ENCODE measurements around the gene C1QTNF1. TPM values are rescaled to one million over a fixed set of nuclear protein-coding genes. Genes with fewer than 3 reads are reported as not detected.
A peak's percentile ranks its signal among the peaks of the same experiment; 100 is the strongest.

C1QTNF1 gene
- total and polyA plus RNA-seq, 9 of the 15 experiments (the other 6 are each of a cell fraction or from before 2014, with no cell fraction given): 0.09 TPM; not detected in 8

DNA sequence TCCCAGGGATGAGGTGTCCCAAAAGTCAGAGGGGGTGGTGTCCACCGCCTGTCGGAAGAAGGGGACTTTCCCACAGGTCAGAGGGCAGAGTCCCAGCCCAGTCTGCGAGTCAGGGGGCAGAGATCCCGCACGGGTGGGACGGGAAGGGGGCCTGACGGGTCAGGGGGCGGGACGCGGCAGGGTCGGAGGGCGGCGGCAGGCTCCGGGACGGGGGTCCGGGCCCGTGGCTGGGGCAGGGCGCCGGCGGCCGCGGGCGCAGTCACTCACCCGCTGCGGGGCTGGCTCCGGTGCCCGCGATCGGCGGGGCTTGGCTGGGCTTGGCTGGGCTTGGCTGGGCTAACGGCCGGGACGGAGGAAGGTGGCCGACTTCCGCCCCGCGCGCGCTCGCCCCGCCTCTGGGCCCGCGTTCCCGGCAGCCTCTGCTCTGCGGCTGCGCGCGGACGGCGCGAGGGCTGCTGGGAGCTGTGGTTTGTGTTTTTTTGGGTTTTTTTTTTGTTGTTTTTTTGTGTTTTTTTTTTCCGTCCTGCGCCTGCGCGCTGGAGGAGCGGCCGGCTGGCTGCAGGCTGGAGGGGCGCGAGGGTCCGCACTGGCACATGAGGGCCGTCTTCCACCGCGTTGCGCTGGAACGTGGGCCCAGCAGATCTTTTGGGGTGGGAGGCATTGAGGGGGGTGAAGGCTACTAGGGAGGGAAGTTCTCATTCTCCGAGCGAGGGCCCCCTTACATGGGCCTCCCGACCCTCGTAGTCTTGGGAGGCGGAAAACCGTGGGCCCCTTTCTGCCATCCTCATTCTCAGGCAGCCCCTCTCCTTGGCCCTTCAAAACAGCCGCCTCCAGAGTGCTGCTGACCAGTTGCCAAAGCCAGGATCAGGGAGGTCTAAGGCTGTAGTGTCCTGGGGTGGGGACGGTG lies 14.3 kb upstream of the C1QTNF1 start, which contains the start of gene CANT1:
CANT1 (minus strand) TSS at position 368 of the 907 bp plus-strand sequence. CDS start 12,142 bp downstream, outside the sequence.
- Histone ChIP-seq H4K20me1 (replicated peaks; ENCODE audit: control insufficient read depth, insufficient read depth, low read length) (peaks cover 13% of the 10 kb centered on the region), H3K79me2 (ENCODE audit: control insufficient read depth, insufficient read depth, low read length) (peaks cover 45% of the 10 kb centered on the region), H3K27ac (ENCODE audit: extremely low read depth, low read depth, low read length) (peak within 1 kb of the TSS; percentile 93), H3K9ac (ENCODE audit: insufficient read depth in 1 of 2, low read depth in 2 of 2, low read length in 2 of 2) (peak within 1 kb of the TSS; percentile 95 to 98), H3K4me3 (peak within 1 kb of the TSS; percentile 98), H3K4me2 (ENCODE audit: insufficient read depth, low read length) (peak within 1 kb of the TSS; percentile 98), H2AFZ (ENCODE audit: low read depth, low read length) (peak within 1 kb of the TSS; percentile 92), H3K4me1 (replicated peaks in 1 of 2; ENCODE audit: control insufficient read depth in 2 of 2, insufficient read depth in 2 of 2, low read length in 2 of 2) (peaks cover 25 to 30% of the 10 kb centered on the region in 2 experiments), H3K9me1 (ENCODE audit: control insufficient read depth, insufficient read depth, low read length) (peaks cover 8% of the 10 kb centered on the region), H3K9me3 (replicated peaks; ENCODE audit: control insufficient read depth, insufficient read depth, low read depth, low read length) (no peaks in the 10 kb centered on the region), H3K27me3 (ENCODE audit: control insufficient read depth in 2 of 2, insufficient read depth in 2 of 2, low read length in 2 of 2) (no peaks in the 10 kb centered on the region), H3K36me3 (ENCODE audit: control insufficient read depth, insufficient read depth, low read length) (peaks cover 11% of the 10 kb centered on the region; the same call in 2 of the 3 replicates)
- peak; percentile 99 for ATAC-seq
- WGBS (ENCODE audit: insufficient coverage, low coverage, missing lambda C conversion rate): 13% methylated on average over 18 of the region's 73 CpGs
- BruUV-seq (replicated peaks): TSS peak; percentile 60
- intact Hi-C loops (cut with micrococcal nuclease): no loop called here
- POLR2A ChIA-PET: interaction anchor here (0.6 to 0.7 kb wide), 2 partner anchors 15 to 329 kb away, joined by 3 read pairs; no protein-coding TSS in a partner anchor
- CTCF ChIA-PET (ENCODE audit: low intra/inter-chr PET ratio): interaction anchor here (0.6 kb wide), 2 partner anchors 17 to 768 kb away, joined by 3 to 5 read pairs; no protein-coding TSS in a partner anchor
- peak; percentile 91 to 96 (median 95) for DNase-seq (ENCODE audit: extremely low read depth in 1 of 4, low spot score in 3 of 4)
- in situ Hi-C loops (cut with MboI): no loop called here
- FAIRE-seq: peak; percentile 90
- no peak for TF ChIP-seq SMC3 (conservative IDR thresholded peaks at IDR 0.05; ENCODE audit: insufficient read depth, low read depth, low read length)
- TF ChIP-seq STAT5B (CRISPR knock-in tag; IDR thresholded peaks at IDR 0.05): no peak
- TF ChIP-seq, protein P1, sequence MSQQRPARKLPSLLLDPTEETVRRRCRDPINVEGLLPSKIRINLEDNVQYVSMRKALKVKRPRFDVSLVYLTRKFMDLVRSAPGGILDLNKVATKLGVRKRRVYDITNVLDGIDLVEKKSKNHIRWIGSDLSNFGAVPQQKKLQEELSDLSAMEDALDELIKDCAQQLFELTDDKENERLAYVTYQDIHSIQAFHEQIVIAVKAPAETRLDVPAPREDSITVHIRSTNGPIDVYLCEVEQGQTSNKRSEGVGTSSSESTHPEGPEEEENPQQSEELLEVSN (IDR thresholded peaks at IDR 0.05; ENCODE audit: borderline replicate concordance in 1 of 2, extremely low read depth in 1 of 2, insufficient read depth in 1 of 2, insufficient read length in 1 of 2, low read depth in 1 of 2, low read length in 1 of 2, poor library complexity in 1 of 2, severe bottlenecking in 1 of 2): peak in 1 of 2 experiments; percentile 27
- no peak for TF ChIP-seq OTX1 (CRISPR knock-in tag; IDR thresholded peaks at IDR 0.05)
- TF ChIP-seq RHOXF2B (CRISPR knock-in tag; conservative IDR thresholded peaks at IDR 0.05): peak; percentile 40; the same call in 1 of the 2 replicates
- no peak for TF ChIP-seq BCL6 (CRISPR knock-in tag; IDR thresholded peaks at IDR 0.05)
- TF ChIP-seq ZNF253 (CRISPR knock-in tag; conservative IDR thresholded peaks at IDR 0.05): no peak
- TF ChIP-seq, protein P2, sequence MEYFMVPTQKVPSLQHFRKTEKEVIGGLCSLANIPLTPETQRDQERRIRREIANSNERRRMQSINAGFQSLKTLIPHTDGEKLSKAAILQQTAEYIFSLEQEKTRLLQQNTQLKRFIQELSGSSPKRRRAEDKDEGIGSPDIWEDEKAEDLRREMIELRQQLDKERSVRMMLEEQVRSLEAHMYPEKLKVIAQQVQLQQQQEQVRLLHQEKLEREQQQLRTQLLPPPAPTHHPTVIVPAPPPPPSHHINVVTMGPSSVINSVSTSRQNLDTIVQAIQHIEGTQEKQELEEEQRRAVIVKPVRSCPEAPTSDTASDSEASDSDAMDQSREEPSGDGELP (CRISPR knock-in tag; IDR thresholded peaks at IDR 0.05; ENCODE audit: borderline replicate concordance): peak; percentile 17; the same call in 1 of the 2 replicates
- TF ChIP-seq CBFA2T3 (IDR thresholded peaks at IDR 0.05): no peak
- TF ChIP-seq HDGF (IDR thresholded peaks at IDR 0.05): no peak
- TF ChIP-seq ZNF140 (CRISPR knock-in tag; IDR thresholded peaks at IDR 0.05): no peak
- no peak for TF ChIP-seq NCOA4 (IDR thresholded peaks at IDR 0.05; ENCODE audit: partially characterized antibody)
- TF ChIP-seq, protein P3, sequence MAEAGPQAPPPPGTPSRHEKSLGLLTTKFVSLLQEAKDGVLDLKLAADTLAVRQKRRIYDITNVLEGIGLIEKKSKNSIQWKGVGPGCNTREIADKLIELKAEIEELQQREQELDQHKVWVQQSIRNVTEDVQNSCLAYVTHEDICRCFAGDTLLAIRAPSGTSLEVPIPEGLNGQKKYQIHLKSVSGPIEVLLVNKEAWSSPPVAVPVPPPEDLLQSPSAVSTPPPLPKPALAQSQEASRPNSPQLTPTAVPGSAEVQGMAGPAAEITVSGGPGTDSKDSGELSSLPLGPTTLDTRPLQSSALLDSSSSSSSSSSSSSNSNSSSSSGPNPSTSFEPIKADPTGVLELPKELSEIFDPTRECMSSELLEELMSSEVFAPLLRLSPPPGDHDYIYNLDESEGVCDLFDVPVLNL (CRISPR knock-in tag; IDR thresholded peaks at IDR 0.05; ENCODE audit: low read depth): no peak
- TF ChIP-seq, protein P4, sequence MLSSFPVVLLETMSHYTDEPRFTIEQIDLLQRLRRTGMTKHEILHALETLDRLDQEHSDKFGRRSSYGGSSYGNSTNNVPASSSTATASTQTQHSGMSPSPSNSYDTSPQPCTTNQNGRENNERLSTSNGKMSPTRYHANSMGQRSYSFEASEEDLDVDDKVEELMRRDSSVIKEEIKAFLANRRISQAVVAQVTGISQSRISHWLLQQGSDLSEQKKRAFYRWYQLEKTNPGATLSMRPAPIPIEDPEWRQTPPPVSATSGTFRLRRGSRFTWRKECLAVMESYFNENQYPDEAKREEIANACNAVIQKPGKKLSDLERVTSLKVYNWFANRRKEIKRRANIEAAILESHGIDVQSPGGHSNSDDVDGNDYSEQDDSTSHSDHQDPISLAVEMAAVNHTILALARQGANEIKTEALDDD (IDR thresholded peaks at IDR 0.05): no peak
- TF ChIP-seq ZNF24 (IDR thresholded peaks at IDR 0.05): no peak
- TF ChIP-seq RBBP5 (IDR thresholded peaks at IDR 0.05; ENCODE audit: borderline replicate concordance, insufficient read depth, low read length, poor library complexity, severe bottlenecking): peak; percentile 88
- TF ChIP-seq GTF2A2 (tag; IDR thresholded peaks at IDR 0.05): no peak
- no peak for TF ChIP-seq ZNF124 (CRISPR knock-in tag; IDR thresholded peaks at IDR 0.05)

Data from K562 (cell line).